ENCODE data around the gene DOK5. TPM values are rescaled to one million over a fixed set of nuclear protein-coding genes. Genes with fewer than 3 reads are reported as not detected.
"Not testable (repeated sequence)": the region's sequence is repeated elsewhere in the genome, so short reads cannot be mapped to it uniquely, and the experiment has no call there.

DOK5 gene
- total RNA-seq, 2 donors from 2014 or later, result 4.6 to 6.7 TPM

DNA sequence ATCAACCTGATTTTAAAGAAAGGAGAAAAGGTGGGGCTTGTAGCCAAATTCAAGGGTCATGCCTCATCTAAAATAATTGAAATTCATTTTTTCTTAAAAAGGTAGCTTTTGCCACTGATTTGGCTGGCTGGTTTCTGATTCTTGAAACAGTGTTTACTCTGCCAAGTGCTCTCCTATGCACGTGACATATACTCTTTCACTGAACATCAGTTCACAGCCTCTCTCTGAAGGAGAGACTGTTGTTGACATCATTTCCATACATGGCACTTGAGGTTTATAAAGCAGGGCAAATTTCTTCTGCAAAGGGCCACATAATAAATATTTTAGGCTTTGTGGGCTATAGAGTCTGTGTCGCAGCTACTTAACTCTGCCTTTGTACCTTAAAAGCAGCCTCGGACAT, 40.4 kb upstream of the DOK5 start:
- H3K36me3 ChIP-seq (ENCODE audit: control insufficient read depth, insufficient read depth, low read length), result no peaks in the 10 kb centered on the region
- Mint-ChIP-seq H3K27ac (no peak overlapping the region), H3K36me3 (ENCODE audit: low read depth) (no peaks in the 10 kb centered on the region), H3K4me3 (no peak overlapping the region), H3K9me3 (no peaks in the 10 kb centered on the region), H3K27me3 (ENCODE audit: insufficient read depth) (no peaks in the 10 kb centered on the region), H3K4me1 (peaks cover 13% of the 10 kb centered on the region)
- no peaks in the 10 kb centered on the region for H3K9me3 ChIP-seq (ENCODE audit: control insufficient read depth, low read length)
- no peaks in the 10 kb centered on the region for H3K27me3 ChIP-seq (ENCODE audit: control insufficient read depth, insufficient read depth, low read length, poor library complexity, severe bottlenecking)
- no peaks in the 10 kb centered on the region for H3K4me1 ChIP-seq (ENCODE audit: control insufficient read depth, insufficient read depth, low read length)
- WGBS, 2 experiments (ENCODE audit: insufficient coverage in 1 of 2, insufficient read length in 1 of 2), result 92 to 100% methylated on average over 2 to 3 of the region's 3 CpGs
- DNase-seq, result no peak
- no peak for TF ChIP-seq CTCF (conservative IDR thresholded peaks at IDR 0.05)
- no peak overlapping the region for H3K9ac ChIP-seq (ENCODE audit: extremely low read depth, low read length, poor library complexity, severe bottlenecking)
- no peak overlapping the region for H3K27ac ChIP-seq (ENCODE audit: low read depth, low read length)
- no peak overlapping the region for H3K4me3 ChIP-seq (ENCODE audit: low read length)

DNA sequence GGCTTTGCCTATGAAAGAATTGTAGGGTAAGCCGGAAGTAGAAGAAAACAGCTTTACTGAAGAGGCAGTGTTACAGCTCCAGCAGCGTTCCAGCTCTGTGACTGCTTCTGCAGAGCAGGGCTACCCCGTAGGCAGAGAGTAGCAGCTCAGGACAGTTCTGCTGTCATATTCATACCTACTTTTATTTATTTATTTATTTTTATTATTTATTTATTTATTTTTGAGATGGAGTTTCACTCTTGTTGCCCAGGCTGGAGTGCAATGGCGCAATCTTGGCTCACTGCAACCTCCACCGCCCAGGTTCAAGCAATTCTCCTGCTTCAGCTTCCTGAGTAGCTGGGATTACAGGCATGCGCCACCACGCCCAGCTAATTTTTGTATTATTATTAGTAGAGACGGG, 39.0 kb upstream of the DOK5 start:
- not testable (repeated sequence) for H3K9me3 Mint-ChIP-seq; DNase-seq; H3K36me3 Mint-ChIP-seq (ENCODE audit: low read depth); H3K36me3 ChIP-seq (ENCODE audit: control insufficient read depth, insufficient read depth, low read length); H3K27ac Mint-ChIP-seq; H3K27me3 ChIP-seq (ENCODE audit: control insufficient read depth, insufficient read depth, low read length, poor library complexity, severe bottlenecking); H3K27ac ChIP-seq (ENCODE audit: low read depth, low read length); H3K4me1 ChIP-seq (ENCODE audit: control insufficient read depth, insufficient read depth, low read length); H3K4me3 ChIP-seq (ENCODE audit: low read length); H3K9ac ChIP-seq (ENCODE audit: extremely low read depth, low read length, poor library complexity, severe bottlenecking); H3K4me3 Mint-ChIP-seq; H3K4me1 Mint-ChIP-seq; H3K27me3 Mint-ChIP-seq (ENCODE audit: insufficient read depth); H3K9me3 ChIP-seq (ENCODE audit: control insufficient read depth, low read length)
- WGBS, 2 experiments (ENCODE audit: insufficient coverage in 1 of 2, insufficient read length in 1 of 2), result 93 to 94% methylated on average over 4 to 8 of the region's 8 CpGs

DNA sequence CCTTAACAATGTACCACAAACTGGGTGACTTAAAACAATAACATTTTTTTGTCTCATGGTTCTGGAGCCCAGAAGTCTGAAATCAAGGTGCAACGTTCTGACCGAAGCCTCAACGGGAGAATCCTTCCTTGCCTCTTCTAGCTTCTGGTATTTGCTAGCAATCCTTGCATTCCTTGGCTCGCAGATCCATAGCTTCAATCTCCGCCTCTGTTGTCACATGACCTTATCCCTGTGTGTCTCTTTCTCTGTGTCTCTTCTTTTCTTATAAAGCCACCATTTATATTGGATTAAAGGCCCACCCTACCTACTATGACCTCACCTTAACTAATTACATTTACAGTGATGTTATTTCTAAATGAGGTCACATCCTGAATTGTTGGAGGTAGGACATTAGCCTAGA, 37.2 kb upstream of the DOK5 start:
- H3K27me3 Mint-ChIP-seq (ENCODE audit: insufficient read depth), result no peaks in the 10 kb centered on the region
- H3K27ac ChIP-seq (ENCODE audit: low read depth, low read length), result no peak overlapping the region
- no peaks in the 10 kb centered on the region for H3K9me3 Mint-ChIP-seq
- no peak overlapping the region for H3K9ac ChIP-seq (ENCODE audit: extremely low read depth, low read length, poor library complexity, severe bottlenecking)
- H3K9me3 ChIP-seq (ENCODE audit: control insufficient read depth, low read length), result no peaks in the 10 kb centered on the region
- H3K4me1 ChIP-seq (ENCODE audit: control insufficient read depth, insufficient read depth, low read length), result no peaks in the 10 kb centered on the region
- H3K36me3 Mint-ChIP-seq (ENCODE audit: low read depth), result no peaks in the 10 kb centered on the region
- H3K4me3 ChIP-seq (ENCODE audit: low read length), result no peak overlapping the region
- no peak for DNase-seq
- no peak overlapping the region for H3K4me3 Mint-ChIP-seq
- H3K27me3 ChIP-seq (ENCODE audit: control insufficient read depth, insufficient read depth, low read length, poor library complexity, severe bottlenecking), result no peaks in the 10 kb centered on the region
- no peaks in the 10 kb centered on the region for H3K36me3 ChIP-seq (ENCODE audit: control insufficient read depth, insufficient read depth, low read length)
- no peak for TF ChIP-seq CTCF (conservative IDR thresholded peaks at IDR 0.05)
- no peak overlapping the region for H3K27ac Mint-ChIP-seq
- 76 to 91% methylated on average over 5 of the region's 5 CpGs for WGBS, 2 experiments (ENCODE audit: insufficient coverage in 1 of 2, insufficient read length in 1 of 2)
- H3K4me1 Mint-ChIP-seq, result peaks cover 3% of the 10 kb centered on the region

DNA sequence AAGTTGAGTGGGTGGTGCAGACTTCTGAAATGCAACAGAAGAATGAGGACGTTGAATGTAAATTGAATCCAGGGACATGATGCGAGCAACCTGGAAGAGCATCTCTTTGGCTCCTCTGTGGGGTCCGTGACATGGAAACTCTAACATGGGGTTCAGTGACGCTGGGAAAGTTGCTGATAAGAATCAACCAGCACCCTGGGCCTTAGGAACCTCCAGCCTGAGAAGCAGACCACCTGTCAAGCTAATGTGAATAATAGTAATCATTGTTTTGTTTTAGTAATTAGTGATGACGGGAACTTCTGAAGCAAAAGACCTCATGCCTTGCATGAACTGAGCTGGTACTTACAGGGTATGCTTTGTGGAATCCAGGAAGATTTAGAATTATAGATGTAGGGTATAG, 25.2 kb upstream of the DOK5 start:
- H3K9me3 ChIP-seq (ENCODE audit: control insufficient read depth, low read length), result no peaks in the 10 kb centered on the region
- H3K9ac ChIP-seq (ENCODE audit: extremely low read depth, low read length, poor library complexity, severe bottlenecking), result no peak overlapping the region
- H3K27me3 Mint-ChIP-seq (ENCODE audit: insufficient read depth), result no peaks in the 10 kb centered on the region
- no peak overlapping the region for H3K4me3 ChIP-seq (ENCODE audit: low read length)
- no peak overlapping the region for H3K27ac Mint-ChIP-seq
- 85 to 95% methylated on average over 5 of the region's 5 CpGs for WGBS, 2 experiments (ENCODE audit: insufficient coverage in 1 of 2, insufficient read length in 1 of 2)
- no peaks in the 10 kb centered on the region for H3K4me1 ChIP-seq (ENCODE audit: control insufficient read depth, insufficient read depth, low read length)
- no peaks in the 10 kb centered on the region for H3K27me3 ChIP-seq (ENCODE audit: control insufficient read depth, insufficient read depth, low read length, poor library complexity, severe bottlenecking)
- no peak overlapping the region for H3K4me3 Mint-ChIP-seq
- peaks cover 9% of the 10 kb centered on the region for H3K9me3 Mint-ChIP-seq
- TF ChIP-seq CTCF (conservative IDR thresholded peaks at IDR 0.05), result no peak
- H3K36me3 ChIP-seq (ENCODE audit: control insufficient read depth, insufficient read depth, low read length), result no peaks in the 10 kb centered on the region
- H3K27ac ChIP-seq (ENCODE audit: low read depth, low read length), result no peak overlapping the region
- no peak for DNase-seq
- peaks cover 4% of the 10 kb centered on the region for H3K4me1 Mint-ChIP-seq
- H3K36me3 Mint-ChIP-seq (ENCODE audit: low read depth), result peaks cover 6% of the 10 kb centered on the region

Data from endodermal cell (in vitro differentiated cells).